ENCODE measurements around the gene RFX8. TPM values are rescaled to one million over a fixed set of nuclear protein-coding genes. Genes with fewer than 3 reads are reported as not detected.

The RFX8 gene
- total and polyA plus RNA-seq, 2 of the 13 experiments (the other 11 are each of a cell fraction or from before 2014, with no cell fraction given): not detected

DNA sequence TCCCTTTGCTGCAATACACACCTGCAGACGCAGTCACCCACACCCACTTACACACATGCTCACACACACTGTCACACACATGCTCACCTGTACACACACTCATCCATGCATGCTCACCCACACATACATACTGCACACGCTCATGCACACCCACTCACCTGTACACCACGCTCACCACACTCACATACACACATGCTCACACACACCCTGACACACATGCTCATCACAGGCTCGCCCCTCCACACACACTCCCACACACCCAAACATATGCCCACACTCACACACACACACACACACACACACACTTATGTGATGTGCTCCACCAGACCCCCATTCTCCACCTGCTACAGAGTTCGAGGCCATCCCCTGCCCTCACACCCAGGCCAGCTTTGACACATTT lies 64.8 kb downstream of the RFX8 start:
- H3K27ac ChIP-seq (ENCODE audit: extremely low read length, insufficient read depth, low read length): no peak overlapping the region
- H3K79me2 ChIP-seq (ENCODE audit: insufficient read depth, low read length): no peaks in the 10 kb centered on the region
- TF ChIP-seq ZNF383 (CRISPR knock-in tag; IDR thresholded peaks at IDR 0.05; ENCODE audit: borderline replicate concordance) (no peak), MTF2 (CRISPR knock-in tag; IDR thresholded peaks at IDR 0.05; ENCODE audit: borderline replicate concordance) (no peak)
- TF ChIP-seq, protein P1, sequence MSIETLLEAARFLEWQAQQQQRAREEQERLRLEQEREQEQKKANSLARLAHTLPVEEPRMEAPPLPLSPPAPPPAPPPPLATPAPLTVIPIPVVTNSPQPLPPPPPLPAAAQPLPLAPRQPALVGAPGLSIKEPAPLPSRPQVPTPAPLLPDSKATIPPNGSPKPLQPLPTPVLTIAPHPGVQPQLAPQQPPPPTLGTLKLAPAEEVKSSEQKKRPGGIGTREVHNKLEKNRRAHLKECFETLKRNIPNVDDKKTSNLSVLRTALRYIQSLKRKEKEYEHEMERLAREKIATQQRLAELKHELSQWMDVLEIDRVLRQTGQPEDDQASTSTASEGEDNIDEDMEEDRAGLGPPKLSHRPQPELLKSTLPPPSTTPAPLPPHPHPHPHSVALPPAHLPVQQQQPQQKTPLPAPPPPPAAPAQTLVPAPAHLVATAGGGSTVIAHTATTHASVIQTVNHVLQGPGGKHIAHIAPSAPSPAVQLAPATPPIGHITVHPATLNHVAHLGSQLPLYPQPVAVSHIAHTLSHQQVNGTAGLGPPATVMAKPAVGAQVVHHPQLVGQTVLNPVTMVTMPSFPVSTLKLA (IDR thresholded peaks at IDR 0.05): peak; percentile 39
- H2AFZ ChIP-seq (ENCODE audit: low read length): no peak overlapping the region
- H3K36me3 ChIP-seq (replicated peaks in 1 of 2; ENCODE audit: control insufficient read depth in 1 of 2, insufficient read depth in 2 of 2, low read length in 2 of 2): no peaks in the 10 kb centered on the region
- H3K4me3 ChIP-seq (replicated peaks in 1 of 3; ENCODE audit: insufficient read depth in 1 of 3, low read depth in 2 of 3, low read length in 3 of 3): no peak overlapping the region
- BruUV-seq (replicated peaks): no TSS peak
- no peak overlapping the region for H3K4me2 ChIP-seq (ENCODE audit: low read depth, low read length)
- peaks cover 4 to 50% of the 10 kb centered on the region in 2 experiments; a peak in 4 of 5 replicates for H3K27me3 ChIP-seq (ENCODE audit: control insufficient read depth in 1 of 2, insufficient read depth in 2 of 2, low read length in 2 of 2)
- DNase-seq (ENCODE audit: low spot score) (no peak), FAIRE-seq (no peak), ATAC-seq (no peak)
- peaks cover 6% of the 10 kb centered on the region for H3K9me3 ChIP-seq (ENCODE audit: low read length)
- H4K20me1 ChIP-seq (ENCODE audit: insufficient read depth, low read length): no peaks in the 10 kb centered on the region
- no peak overlapping the region for H3K9ac ChIP-seq (ENCODE audit: insufficient read depth, low read depth, low read length)
- no peaks in the 10 kb centered on the region for H3K4me1 ChIP-seq (ENCODE audit: insufficient read depth, low read length)
- in situ Hi-C loops (cut with HindIII; ENCODE audit: extremely low pct_ligation_motif_present, low pct_unique_long_range_greater_than_20kb) (no loop called here), intact Hi-C loops (cut with micrococcal nuclease; ENCODE audit: unreplicated experiment) (loop anchor here (10.0 kb wide), 1 partner anchor 1035 kb away; no protein-coding TSS in a partner anchor)
- CTCF ChIA-PET (ENCODE audit: low intra/inter-chr PET ratio, low total read pairs): no interaction called here
- POLR2A ChIA-PET: no interaction called here
- 38% methylated on average over 5 of the region's 5 CpGs for WGBS (ENCODE audit: low lambda C conversion rate)

DNA sequence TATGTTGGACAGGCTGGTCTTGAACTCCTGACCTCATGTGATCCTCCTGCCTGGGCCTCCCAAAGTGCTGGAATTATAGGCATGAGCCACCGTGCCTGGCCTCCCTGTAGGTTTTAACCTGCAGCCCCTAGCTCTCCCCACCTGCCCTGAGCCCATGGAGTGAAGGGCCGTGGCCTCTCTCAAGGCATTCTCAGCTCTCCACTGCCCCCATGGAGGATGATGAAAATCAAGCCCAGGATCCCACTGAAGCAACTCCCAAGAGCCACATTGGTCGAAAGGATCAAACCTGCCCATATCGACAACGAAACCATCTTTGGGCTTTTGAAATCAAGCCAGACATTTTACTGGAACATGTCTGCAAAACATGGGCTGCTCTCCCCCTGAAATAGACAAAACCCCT lies 65.2 kb downstream of the RFX8 start:
- CTCF ChIA-PET (ENCODE audit: low intra/inter-chr PET ratio, low total read pairs): no interaction called here
- Histone ChIP-seq H3K4me1 (ENCODE audit: insufficient read depth, low read length) (no peaks in the 10 kb centered on the region), H3K27ac (ENCODE audit: extremely low read length, insufficient read depth, low read length) (no peak overlapping the region), H3K4me3 (replicated peaks in 1 of 3; ENCODE audit: insufficient read depth in 1 of 3, low read depth in 2 of 3, low read length in 3 of 3) (no peak overlapping the region), H3K79me2 (ENCODE audit: insufficient read depth, low read length) (no peaks in the 10 kb centered on the region), H3K4me2 (ENCODE audit: low read depth, low read length) (no peak overlapping the region), H3K9me3 (ENCODE audit: low read length) (0 out of 2 replicates have a peak, but pooled peaks cover 2% of the 10 kb centered on the region), H4K20me1 (ENCODE audit: insufficient read depth, low read length) (no peaks in the 10 kb centered on the region), H3K27me3 (ENCODE audit: control insufficient read depth in 1 of 2, insufficient read depth in 2 of 2, low read length in 2 of 2) (peaks cover 4 to 50% of the 10 kb centered on the region in 2 experiments; a peak in 4 of 5 replicates), H2AFZ (ENCODE audit: low read length) (no peak overlapping the region), H3K9ac (ENCODE audit: insufficient read depth, low read depth, low read length) (no peak overlapping the region), H3K36me3 (replicated peaks in 1 of 2; ENCODE audit: control insufficient read depth in 1 of 2, insufficient read depth in 2 of 2, low read length in 2 of 2) (no peaks in the 10 kb centered on the region)
- intact Hi-C loops (cut with micrococcal nuclease; ENCODE audit: unreplicated experiment): loop anchor here (10.0 kb wide), 1 partner anchor 1035 kb away; no protein-coding TSS in a partner anchor
- ATAC-seq (peak; percentile 46; the same call in 2 of the 3 replicates), FAIRE-seq (no peak), DNase-seq (ENCODE audit: low spot score) (no peak)
- in situ Hi-C loops (cut with HindIII; ENCODE audit: extremely low pct_ligation_motif_present, low pct_unique_long_range_greater_than_20kb): no loop called here
- POLR2A ChIA-PET: no interaction called here
- no TSS peak for BruUV-seq (replicated peaks)
- 39% methylated on average over 5 of the region's 5 CpGs for WGBS (ENCODE audit: low lambda C conversion rate)
- TF ChIP-seq, protein P2, sequence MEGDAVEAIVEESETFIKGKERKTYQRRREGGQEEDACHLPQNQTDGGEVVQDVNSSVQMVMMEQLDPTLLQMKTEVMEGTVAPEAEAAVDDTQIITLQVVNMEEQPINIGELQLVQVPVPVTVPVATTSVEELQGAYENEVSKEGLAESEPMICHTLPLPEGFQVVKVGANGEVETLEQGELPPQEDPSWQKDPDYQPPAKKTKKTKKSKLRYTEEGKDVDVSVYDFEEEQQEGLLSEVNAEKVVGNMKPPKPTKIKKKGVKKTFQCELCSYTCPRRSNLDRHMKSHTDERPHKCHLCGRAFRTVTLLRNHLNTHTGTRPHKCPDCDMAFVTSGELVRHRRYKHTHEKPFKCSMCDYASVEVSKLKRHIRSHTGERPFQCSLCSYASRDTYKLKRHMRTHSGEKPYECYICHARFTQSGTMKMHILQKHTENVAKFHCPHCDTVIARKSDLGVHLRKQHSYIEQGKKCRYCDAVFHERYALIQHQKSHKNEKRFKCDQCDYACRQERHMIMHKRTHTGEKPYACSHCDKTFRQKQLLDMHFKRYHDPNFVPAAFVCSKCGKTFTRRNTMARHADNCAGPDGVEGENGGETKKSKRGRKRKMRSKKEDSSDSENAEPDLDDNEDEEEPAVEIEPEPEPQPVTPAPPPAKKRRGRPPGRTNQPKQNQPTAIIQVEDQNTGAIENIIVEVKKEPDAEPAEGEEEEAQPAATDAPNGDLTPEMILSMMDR (CRISPR knock-in tag; IDR thresholded peaks at IDR 0.05): peak; percentile 37
- TF ChIP-seq, protein P3, sequence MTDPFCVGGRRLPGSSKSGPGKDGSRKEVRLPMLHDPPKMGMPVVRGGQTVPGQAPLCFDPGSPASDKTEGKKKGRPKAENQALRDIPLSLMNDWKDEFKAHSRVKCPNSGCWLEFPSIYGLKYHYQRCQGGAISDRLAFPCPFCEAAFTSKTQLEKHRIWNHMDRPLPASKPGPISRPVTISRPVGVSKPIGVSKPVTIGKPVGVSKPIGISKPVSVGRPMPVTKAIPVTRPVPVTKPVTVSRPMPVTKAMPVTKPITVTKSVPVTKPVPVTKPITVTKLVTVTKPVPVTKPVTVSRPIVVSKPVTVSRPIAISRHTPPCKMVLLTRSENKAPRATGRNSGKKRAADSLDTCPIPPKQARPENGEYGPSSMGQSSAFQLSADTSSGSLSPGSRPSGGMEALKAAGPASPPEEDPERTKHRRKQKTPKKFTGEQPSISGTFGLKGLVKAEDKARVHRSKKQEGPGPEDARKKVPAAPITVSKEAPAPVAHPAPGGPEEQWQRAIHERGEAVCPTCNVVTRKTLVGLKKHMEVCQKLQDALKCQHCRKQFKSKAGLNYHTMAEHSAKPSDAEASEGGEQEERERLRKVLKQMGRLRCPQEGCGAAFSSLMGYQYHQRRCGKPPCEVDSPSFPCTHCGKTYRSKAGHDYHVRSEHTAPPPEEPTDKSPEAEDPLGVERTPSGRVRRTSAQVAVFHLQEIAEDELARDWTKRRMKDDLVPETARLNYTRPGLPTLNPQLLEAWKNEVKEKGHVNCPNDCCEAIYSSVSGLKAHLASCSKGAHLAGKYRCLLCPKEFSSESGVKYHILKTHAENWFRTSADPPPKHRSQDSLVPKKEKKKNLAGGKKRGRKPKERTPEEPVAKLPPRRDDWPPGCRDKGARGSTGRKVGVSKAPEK (CRISPR knock-in tag; IDR thresholded peaks at IDR 0.05; ENCODE audit: borderline replicate concordance): no peak
- TF ChIP-seq STAG1 (CRISPR knock-in tag; IDR thresholded peaks at IDR 0.05) (peak; percentile 46), AHR (CRISPR knock-in tag; IDR thresholded peaks at IDR 0.05) (no peak), FOXA1 (IDR thresholded peaks at IDR 0.05) (no peak), FOXA1 (CRISPR knock-in tag; IDR thresholded peaks at IDR 0.05) (no peak)
- TF ChIP-seq, protein P4, sequence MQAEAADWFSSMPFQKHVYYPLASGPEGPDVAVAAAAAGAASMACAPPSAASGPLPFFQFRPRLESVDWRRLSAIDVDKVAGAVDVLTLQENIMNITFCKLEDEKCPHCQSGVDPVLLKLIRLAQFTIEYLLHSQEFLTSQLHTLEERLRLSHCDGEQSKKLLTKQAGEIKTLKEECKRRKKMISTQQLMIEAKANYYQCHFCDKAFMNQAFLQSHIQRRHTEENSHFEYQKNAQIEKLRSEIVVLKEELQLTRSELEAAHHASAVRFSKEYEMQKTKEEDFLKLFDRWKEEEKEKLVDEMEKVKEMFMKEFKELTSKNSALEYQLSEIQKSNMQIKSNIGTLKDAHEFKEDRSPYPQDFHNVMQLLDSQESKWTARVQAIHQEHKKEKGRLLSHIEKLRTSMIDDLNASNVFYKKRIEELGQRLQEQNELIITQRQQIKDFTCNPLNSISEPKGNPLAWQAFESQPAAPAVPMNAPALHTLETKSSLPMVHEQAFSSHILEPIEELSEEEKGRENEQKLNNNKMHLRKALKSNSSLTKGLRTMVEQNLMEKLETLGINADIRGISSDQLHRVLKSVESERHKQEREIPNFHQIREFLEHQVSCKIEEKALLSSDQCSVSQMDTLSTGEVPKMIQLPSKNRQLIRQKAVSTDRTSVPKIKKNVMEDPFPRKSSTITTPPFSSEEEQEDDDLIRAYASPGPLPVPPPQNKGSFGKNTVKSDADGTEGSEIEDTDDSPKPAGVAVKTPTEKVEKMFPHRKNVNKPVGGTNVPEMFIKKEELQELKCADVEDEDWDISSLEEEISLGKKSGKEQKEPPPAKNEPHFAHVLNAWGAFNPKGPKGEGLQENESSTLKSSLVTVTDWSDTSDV (CRISPR knock-in tag; IDR thresholded peaks at IDR 0.05): no peak
